ENCODE measurements around the gene NECAB3.

DNA sequence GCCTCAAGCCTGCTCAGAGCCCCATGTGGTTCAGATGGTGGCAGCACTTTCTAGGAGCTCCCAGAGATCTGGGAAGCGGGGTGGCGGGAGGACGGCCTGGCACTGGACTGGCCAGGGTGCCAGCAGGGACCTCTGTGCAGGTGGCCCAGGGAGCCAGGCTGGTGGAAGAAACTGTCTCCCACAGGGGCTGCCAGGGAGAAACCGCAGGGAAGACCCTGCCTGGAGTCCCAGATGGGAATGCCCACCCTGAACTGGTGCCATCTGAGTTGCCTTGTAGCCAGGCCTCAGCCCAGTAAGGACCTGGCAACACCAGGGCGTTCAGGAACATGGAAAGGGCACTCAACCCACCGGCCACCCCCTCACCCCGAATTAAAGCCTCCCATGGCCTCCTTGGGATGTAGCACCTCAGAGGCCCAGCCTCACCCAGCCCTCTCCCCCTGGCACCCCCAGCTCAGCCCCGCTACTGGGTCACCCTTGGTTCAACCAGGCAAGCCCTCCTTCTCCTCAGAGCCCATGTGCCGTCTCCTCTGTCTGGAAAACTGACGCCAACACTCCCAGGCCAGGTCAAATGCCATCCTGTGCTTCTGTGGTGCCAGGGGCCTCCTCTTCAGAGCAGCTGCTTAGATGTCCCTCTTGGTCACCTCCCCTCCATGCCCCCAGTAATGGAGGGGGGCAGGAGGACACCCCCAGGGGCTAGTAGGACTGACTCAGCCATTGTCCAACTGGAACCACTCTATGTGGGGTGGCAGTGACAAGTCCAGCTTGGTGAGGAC lies 18.0 kb downstream of the NECAB3 start:
- TF ChIP-seq YY1 (IDR thresholded peaks at IDR 0.05; ENCODE audit: insufficient read depth, insufficient read length) = no peak
- no peak for TF ChIP-seq ZNF274 (IDR thresholded peaks at IDR 0.05; ENCODE audit: low read depth, low read length)
